Mesenchymal stem cell (in vitro differentiated cells and primary cell): ENCODE results near the gene PCDHB7.
"Not testable (repeated sequence)": the region's sequence is repeated elsewhere in the genome, so short reads cannot be mapped to it uniquely, and the experiment has no call there.

ENCODE experiments used
- DNase-seq: peaks from one replicate; pipeline ENCODE4 v3.0.0-alpha.2; 2013
- H2AFZ ChIP-seq: one replicate; pipeline ENCODE4 v1.6.1; 2013; ENCODE audit warnings: low read depth, mild to moderate bottlenecking, control low read depth, inconsistent platforms, low read length, moderate library complexity
- H2AK5ac ChIP-seq: 2 replicates; pipeline ENCODE4 v1.6.1; 2013; ENCODE audit warnings: low read length, moderate library complexity, mild to moderate bottlenecking, inconsistent platforms; ENCODE audit not compliant: severe bottlenecking
- H2BK120ac ChIP-seq: one replicate; pipeline ENCODE4 v1.6.1; 2013; ENCODE audit warnings: low read depth, mild to moderate bottlenecking, inconsistent platforms, low read length, moderate library complexity
- H2BK12ac ChIP-seq, 2 experiments: one replicate each; pipeline ENCODE4 v1.6.1; 2013; ENCODE audit warnings: inconsistent platforms in 2 of 2, low read length in 2 of 2, mild to moderate bottlenecking in 2 of 2, moderate library complexity in 2 of 2, control low read depth in 1 of 2
- H2BK15ac ChIP-seq: one replicate; pipeline ENCODE4 v1.6.1; 2013; ENCODE audit warnings: mild to moderate bottlenecking, low read depth, inconsistent platforms; ENCODE audit not compliant: poor library complexity, severe bottlenecking
- H2BK5ac ChIP-seq: 2 replicates; pipeline ENCODE4 v1.6.1; 2013; ENCODE audit warnings: low read depth, mild to moderate bottlenecking, low read length, control low read depth, inconsistent platforms; ENCODE audit not compliant: poor library complexity, severe bottlenecking
- H3K14ac ChIP-seq, 2 experiments: one replicate each; pipeline ENCODE4 v1.6.1; 2013; ENCODE audit warnings: inconsistent platforms in 2 of 2, low read length in 2 of 2, control low read depth in 1 of 2, mild to moderate bottlenecking in 1 of 2, moderate library complexity in 1 of 2
- H3K18ac ChIP-seq, 2 experiments: one replicate each; pipeline ENCODE4 v1.6.1; 2013; ENCODE audit warnings: inconsistent platforms in 2 of 2, low read length in 2 of 2, control low read depth in 1 of 2, low read depth in 1 of 2, mild to moderate bottlenecking in 1 of 2
- H3K23ac ChIP-seq, 2 experiments: one replicate each; pipeline ENCODE4 v1.6.1; 2013; ENCODE audit warnings: inconsistent platforms in 2 of 2, low read length in 2 of 2, mild to moderate bottlenecking in 2 of 2, moderate library complexity in 2 of 2, control low read depth in 1 of 2
- H3K27ac ChIP-seq: 2 replicates; pipeline ENCODE4 v1.5.1; 2013; ENCODE audit warnings: mild to moderate bottlenecking, moderate library complexity, low read length, control low read depth, inconsistent platforms; ENCODE audit not compliant: poor library complexity, severe bottlenecking
- H3K27me3 ChIP-seq, 2 experiments: 2 replicates each; pipeline versions ENCODE4 v1.6.1 to v1.7.0; 2013; ENCODE audit warnings: low read length in 2 of 2, mild to moderate bottlenecking in 2 of 2, moderate library complexity in 2 of 2, control low read depth in 1 of 2, inconsistent platforms in 1 of 2; ENCODE audit not compliant: control insufficient read depth in 1 of 2, insufficient read depth in 1 of 2
- H3K36me3 ChIP-seq, 2 experiments: 2 replicates each; pipeline versions ENCODE4 v1.6.1 to v1.7.0; 2013; ENCODE audit warnings: low read length in 2 of 2, control low read depth in 1 of 2, inconsistent platforms in 1 of 2, low read depth in 1 of 2, mild to moderate bottlenecking in 1 of 2; ENCODE audit not compliant: insufficient read depth in 2 of 2, control insufficient read depth in 1 of 2
- H3K4ac ChIP-seq, 2 experiments: one replicate each; pipeline ENCODE4 v1.6.1; 2013; ENCODE audit warnings: inconsistent platforms in 2 of 2, low read length in 2 of 2, mild to moderate bottlenecking in 2 of 2, moderate library complexity in 2 of 2, control low read depth in 1 of 2, low read depth in 1 of 2
- H3K4me1 ChIP-seq: 2 replicates; pipeline ENCODE4 v1.6.1; 2013; ENCODE audit warnings: low read depth, low read length, control low read depth; ENCODE audit not compliant: control insufficient read depth, insufficient read depth
- H3K4me2 ChIP-seq: 2 replicates; pipeline ENCODE4 v1.6.1; 2013; ENCODE audit warnings: low read length, mild to moderate bottlenecking, inconsistent platforms; ENCODE audit not compliant: poor library complexity, severe bottlenecking
- H3K4me3 ChIP-seq, 2 experiments: 2 replicates each; pipeline versions ENCODE4 v1.5.1 to v1.7.0; 2013; ENCODE audit warnings: low read length in 2 of 2, mild to moderate bottlenecking in 2 of 2, control low read depth in 1 of 2, low read depth in 1 of 2; ENCODE audit not compliant: insufficient read depth in 1 of 2
- H3K79me1 ChIP-seq: replicated peaks from 2 replicates; pipeline ENCODE4 v1.6.1; 2013; ENCODE audit warnings: mild to moderate bottlenecking, control low read depth, low read length, inconsistent platforms; ENCODE audit not compliant: poor library complexity, severe bottlenecking
- H3K9ac ChIP-seq: 2 replicates; pipeline ENCODE4 v1.7.0; 2013; ENCODE audit warnings: mild to moderate bottlenecking, low read length, moderate library complexity
- H3K9me3 ChIP-seq: 2 replicates; pipeline ENCODE4 v1.7.0; 2013; ENCODE audit warnings: mild to moderate bottlenecking, low read length; ENCODE audit not compliant: control insufficient read depth
- H4K8ac ChIP-seq: one replicate; pipeline ENCODE4 v1.6.1; 2013; ENCODE audit warnings: inconsistent platforms, mild to moderate bottlenecking, low read length, moderate library complexity
- H4K91ac ChIP-seq: one replicate; pipeline ENCODE4 v1.6.1; 2013; ENCODE audit warnings: mild to moderate bottlenecking, low read length, inconsistent platforms
- WGBS: methylation state at CpG from one replicate; pipeline ENCODE4 v1.1.7; 2013; ENCODE audit warnings: mixed read lengths; 5-methylcytosine and 5-hydroxymethylcytosine counted together

Gene PCDHB7

GRCh38 chr5:141175933-141176332, 3.5 kb downstream of the PCDHB7 start:
- no peak overlapping the region for H2BK15ac ChIP-seq
- no peak overlapping the region for H3K18ac ChIP-seq
- H3K23ac ChIP-seq: no peak overlapping the region
- no peak overlapping the region for H3K27ac ChIP-seq
- H3K4me2 ChIP-seq: no peak overlapping the region
- H4K8ac ChIP-seq: no peak overlapping the region
- no peak overlapping the region for H2BK5ac ChIP-seq
- H3K27me3 ChIP-seq: no peaks in the 10 kb centered on the region
- no peak overlapping the region for H3K4ac ChIP-seq
- H3K9ac ChIP-seq: no peak overlapping the region
- no peak overlapping the region for H4K91ac ChIP-seq
- no peak overlapping the region for H3K14ac ChIP-seq
- DNase-seq: no peak
- H3K36me3 ChIP-seq: no peaks in the 10 kb centered on the region
- H3K4me1 ChIP-seq: no peaks in the 10 kb centered on the region
- H2BK120ac ChIP-seq: no peak overlapping the region
- H3K4me3 ChIP-seq: no peak overlapping the region
- 100% methylated on average over 1 of the region's 1 CpG for WGBS
- H3K79me1 ChIP-seq: no peaks in the 10 kb centered on the region
- H2AFZ ChIP-seq: no peak overlapping the region
- H2AK5ac ChIP-seq: no peak overlapping the region
- H3K9me3 ChIP-seq: peaks cover 54% of the 10 kb centered on the region
- H2BK12ac ChIP-seq: no peak overlapping the region

GRCh38 chr5:141177577-141178191, 5.2 kb downstream of the PCDHB7 start, which contains the start of gene PCDHB8:
TSS of gene PCDHB8 (plus strand) at chr5:141177790. CDS start at chr5:141178035, 245 bp downstream.
- H3K9ac ChIP-seq, H2BK12ac ChIP-seq, H2BK15ac ChIP-seq, H3K4me2 ChIP-seq, H4K91ac ChIP-seq, H2AFZ ChIP-seq, H4K8ac ChIP-seq, H3K14ac ChIP-seq, H3K36me3 ChIP-seq, H3K79me1 ChIP-seq, H3K27me3 ChIP-seq, H3K23ac ChIP-seq, DNase-seq, H2AK5ac ChIP-seq, H2BK120ac ChIP-seq, H2BK5ac ChIP-seq, H3K18ac ChIP-seq, H3K27ac ChIP-seq, H3K4me1 ChIP-seq, H3K4ac ChIP-seq, H3K4me3 ChIP-seq: not testable (repeated sequence)
- peaks cover 70% of the 10 kb centered on the region for H3K9me3 ChIP-seq
- WGBS: 78% methylated on average over 11 of the region's 18 CpGs

- not testable (repeated sequence) for DNase-seq, H3K36me3 ChIP-seq, H2BK120ac ChIP-seq, H3K4me2 ChIP-seq, H3K79me1 ChIP-seq, H4K8ac ChIP-seq, H3K9ac ChIP-seq, H4K91ac ChIP-seq, H3K14ac ChIP-seq, H3K4ac ChIP-seq, H3K27me3 ChIP-seq, H3K23ac ChIP-seq, H3K4me3 ChIP-seq, H3K18ac ChIP-seq, H2AK5ac ChIP-seq, H2BK5ac ChIP-seq, H3K27ac ChIP-seq, H2BK15ac ChIP-seq, H3K4me1 ChIP-seq, H2AFZ ChIP-seq, H2BK12ac ChIP-seq
- WGBS: 90% methylated on average over 2 of the region's 39 CpGs
- peaks cover 71% of the 10 kb centered on the region for H3K9me3 ChIP-seq
Measured at GRCh38 chr5:141179371-141179770, 6.9 kb downstream of the PCDHB7 start.

GRCh38 chr5:141179876-141180275, 7.4 kb downstream of the PCDHB7 start:
- not testable (repeated sequence) for H4K8ac ChIP-seq, H2BK5ac ChIP-seq, H3K36me3 ChIP-seq, H3K14ac ChIP-seq, H3K4me2 ChIP-seq, H3K9ac ChIP-seq, H2BK12ac ChIP-seq, H3K4me3 ChIP-seq, H2BK15ac ChIP-seq, DNase-seq, H3K27ac ChIP-seq, H2AK5ac ChIP-seq, H3K27me3 ChIP-seq, H3K4me1 ChIP-seq, H3K4ac ChIP-seq, H3K23ac ChIP-seq, H4K91ac ChIP-seq, H2BK120ac ChIP-seq, H3K18ac ChIP-seq, H2AFZ ChIP-seq, H3K79me1 ChIP-seq
- 82% methylated on average over 20 of the region's 32 CpGs for WGBS
- H3K9me3 ChIP-seq: peaks cover 72% of the 10 kb centered on the region
